Caco-2 (cell line): ENCODE measurements around the gene CXCL5. TPM values are rescaled to one million over a fixed set of nuclear protein-coding genes. Genes with fewer than 3 reads are reported as not detected.

Experiments
- BruUV-seq: library from RNA; stranded (reverse); fragments of 400-500 nt; replicated peaks from 2 replicates; lab custom pipeline; 2021; lab: Mats Ljungman, UMichigan
- CTCF ChIA-PET: fragments of 300-600 bp; sonication (Branson Sonifier 250); formaldehyde crosslinking; loops from one replicate; lab custom pipeline; 2022; ENCODE audit warnings: antibody characterized with exemption; lab: Charles Lee
- POLR2A ChIA-PET: fragments of 300-600 bp; sonication (Branson Sonifier 250); formaldehyde crosslinking; loops from one replicate; lab custom pipeline; 2022; ENCODE audit warnings: antibody characterized with exemption; lab: Charles Lee
- DNase-seq, 2 experiments: peaks; one replicate each; pipeline versions ENCODE4 v3.0.0 to v3.0.0-alpha.2; 2020 to 2022
- H3K27me3 ChIP-seq: replicated peaks from 2 replicates; pipeline ENCODE4 v1.6.0; 2011; ENCODE audit warnings: low read length; ENCODE audit not compliant: control insufficient read depth, insufficient read depth
- H3K36me3 ChIP-seq: 2 replicates; pipeline ENCODE4 v1.5.1; 2011; ENCODE audit warnings: low read length; ENCODE audit not compliant: control insufficient read depth, insufficient read depth
- H3K4me1 ChIP-seq: fragments of 250-450 bp; sonication (Bioruptor Pico); 2 replicates; pipeline ENCODE4 v1.5.1; 2020; ENCODE audit warnings: mild to moderate bottlenecking
- H3K4me3 ChIP-seq: 2 replicates; pipeline ENCODE4 v1.5.1; 2011; ENCODE audit warnings: low read depth, mild to moderate bottlenecking, control low read depth, low read length
- H3K9me3 ChIP-seq: fragments of 250-450 bp; sonication (Bioruptor Pico); 2 replicates; pipeline ENCODE4 v1.5.1; 2020; ENCODE audit warnings: mild to moderate bottlenecking, moderate library complexity
- H3K27ac Mint-ChIP-seq: one replicate; pipeline ENCODE4 v1.8.0; 2022; ENCODE audit warnings: mixed read lengths; ENCODE audit not compliant: unreplicated experiment
- H3K27me3 Mint-ChIP-seq: one replicate; pipeline ENCODE4 v1.8.0; 2022; ENCODE audit warnings: mixed read lengths; ENCODE audit not compliant: insufficient read depth, unreplicated experiment
- H3K36me3 Mint-ChIP-seq: one replicate; pipeline ENCODE4 v1.8.0; 2022; ENCODE audit warnings: mild to moderate bottlenecking, mixed read lengths; ENCODE audit not compliant: insufficient read depth, unreplicated experiment
- H3K4me1 Mint-ChIP-seq: one replicate; pipeline ENCODE4 v1.8.0; 2022; ENCODE audit warnings: low read depth, mixed read lengths; ENCODE audit not compliant: unreplicated experiment
- H3K4me3 Mint-ChIP-seq: one replicate; pipeline ENCODE4 v1.8.0; 2022; ENCODE audit warnings: mild to moderate bottlenecking, moderate library complexity, mixed read lengths; ENCODE audit not compliant: unreplicated experiment
- H3K9me3 Mint-ChIP-seq: one replicate; pipeline ENCODE4 v1.8.0; 2022; ENCODE audit warnings: mixed read lengths; ENCODE audit not compliant: unreplicated experiment
- intact Hi-C: fragments of 100-400 bp; cut with micrococcal nuclease; formaldehyde crosslinking; loops from one replicate; pipeline ENCODE4 v1.10.0; 2022; ENCODE audit not compliant: unreplicated experiment
- total RNA-seq: library from RNA; stranded (reverse); gene quantifications from 2 replicates; pipeline ENCODE4 v1.2.3, GENCODE V29; 2022
- TF ChIP-seq, protein P1 (sequence below), 2 experiments: fragments of 200-600 bp in 1 of 2; IDR thresholded peaks; 1 replicate in 1 of 2; 2 replicates in 1 of 2; pipeline versions ENCODE4 v1.5.1 to v1.8.0; 2011 to 2022; ENCODE audit warnings: antibody characterized with exemption in 1 of 2, control low read depth in 1 of 2, inconsistent platforms in 1 of 2, low read depth in 1 of 2, low read length in 1 of 2, mild to moderate bottlenecking in 1 of 2, moderate library complexity in 1 of 2; ENCODE audit not compliant: insufficient read depth in 1 of 2, severe bottlenecking in 1 of 2, unreplicated experiment in 1 of 2

The CXCL5 gene
- total RNA-seq, 1 experiment from 2014 or later = not detected

GRCh38 chr4:73948990-73949706, 49.3 kb downstream of the CXCL5 start:
- Mint-ChIP-seq H3K4me1 (peaks cover 10% of the 10 kb centered on the region), H3K27ac (no peak overlapping the region), H3K36me3 (no peaks in the 10 kb centered on the region), H3K9me3 (peaks cover 9% of the 10 kb centered on the region), H3K27me3 (no peaks in the 10 kb centered on the region), H3K4me3 (no peak overlapping the region)
- Histone ChIP-seq H3K4me1 (no peaks in the 10 kb centered on the region), H3K27me3 (no peaks in the 10 kb centered on the region), H3K4me3 (no peak overlapping the region), H3K36me3 (no peaks in the 10 kb centered on the region), H3K9me3 (no peaks in the 10 kb centered on the region)
- ChIA-PET CTCF (no interaction called here), POLR2A (no interaction called here)
- TF ChIP-seq, protein P1, sequence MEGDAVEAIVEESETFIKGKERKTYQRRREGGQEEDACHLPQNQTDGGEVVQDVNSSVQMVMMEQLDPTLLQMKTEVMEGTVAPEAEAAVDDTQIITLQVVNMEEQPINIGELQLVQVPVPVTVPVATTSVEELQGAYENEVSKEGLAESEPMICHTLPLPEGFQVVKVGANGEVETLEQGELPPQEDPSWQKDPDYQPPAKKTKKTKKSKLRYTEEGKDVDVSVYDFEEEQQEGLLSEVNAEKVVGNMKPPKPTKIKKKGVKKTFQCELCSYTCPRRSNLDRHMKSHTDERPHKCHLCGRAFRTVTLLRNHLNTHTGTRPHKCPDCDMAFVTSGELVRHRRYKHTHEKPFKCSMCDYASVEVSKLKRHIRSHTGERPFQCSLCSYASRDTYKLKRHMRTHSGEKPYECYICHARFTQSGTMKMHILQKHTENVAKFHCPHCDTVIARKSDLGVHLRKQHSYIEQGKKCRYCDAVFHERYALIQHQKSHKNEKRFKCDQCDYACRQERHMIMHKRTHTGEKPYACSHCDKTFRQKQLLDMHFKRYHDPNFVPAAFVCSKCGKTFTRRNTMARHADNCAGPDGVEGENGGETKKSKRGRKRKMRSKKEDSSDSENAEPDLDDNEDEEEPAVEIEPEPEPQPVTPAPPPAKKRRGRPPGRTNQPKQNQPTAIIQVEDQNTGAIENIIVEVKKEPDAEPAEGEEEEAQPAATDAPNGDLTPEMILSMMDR (IDR thresholded peaks at IDR 0.05; ENCODE audit: insufficient read depth in 1 of 2, low read depth in 1 of 2, low read length in 1 of 2, severe bottlenecking in 1 of 2, unreplicated experiment in 1 of 2) = no peak
- intact Hi-C loops = loop anchor here (2.0 kb wide), 1 partner anchor 56 kb away; no protein-coding TSS in a partner anchor
- no TSS peak for BruUV-seq
- no peak for DNase-seq

DNA sequence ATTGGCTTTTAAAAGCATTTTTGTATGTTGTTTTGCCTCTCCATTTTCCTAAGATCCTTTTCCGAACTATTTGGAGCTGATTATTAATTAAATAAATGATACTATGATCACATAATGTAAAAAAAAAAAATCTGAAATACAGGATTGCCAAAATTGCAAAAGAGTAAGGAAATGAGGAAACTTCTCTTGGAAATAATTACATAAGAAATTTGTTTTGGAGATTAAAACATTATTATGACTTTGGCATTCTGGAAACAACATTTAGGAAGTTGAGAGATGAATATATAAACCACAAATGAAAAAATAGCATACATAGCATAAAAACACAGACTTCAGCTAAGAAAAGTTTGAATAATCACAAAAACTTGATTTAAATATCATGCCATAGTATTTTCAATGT, 50.2 kb downstream of the CXCL5 start:
- Histone ChIP-seq H3K27me3 (no peaks in the 10 kb centered on the region), H3K36me3 (no peaks in the 10 kb centered on the region), H3K9me3 (no peaks in the 10 kb centered on the region), H3K4me1 (no peaks in the 10 kb centered on the region), H3K4me3 (no peak overlapping the region)
- Mint-ChIP-seq H3K36me3 (no peaks in the 10 kb centered on the region), H3K27me3 (no peaks in the 10 kb centered on the region), H3K9me3 (peaks cover 9% of the 10 kb centered on the region), H3K4me3 (no peak overlapping the region), H3K27ac (no peak overlapping the region), H3K4me1 (peaks cover 10% of the 10 kb centered on the region)
- POLR2A ChIA-PET = no interaction called here
- CTCF ChIA-PET = no interaction called here
- BruUV-seq = no TSS peak
- DNase-seq = no peak
- intact Hi-C loops = loop anchor here (2.0 kb wide), 1 partner anchor 57 kb away; no protein-coding TSS in a partner anchor
- TF ChIP-seq, protein P1 (IDR thresholded peaks at IDR 0.05; ENCODE audit: insufficient read depth in 1 of 2, low read depth in 1 of 2, low read length in 1 of 2, severe bottlenecking in 1 of 2, unreplicated experiment in 1 of 2) = no peak

DNA sequence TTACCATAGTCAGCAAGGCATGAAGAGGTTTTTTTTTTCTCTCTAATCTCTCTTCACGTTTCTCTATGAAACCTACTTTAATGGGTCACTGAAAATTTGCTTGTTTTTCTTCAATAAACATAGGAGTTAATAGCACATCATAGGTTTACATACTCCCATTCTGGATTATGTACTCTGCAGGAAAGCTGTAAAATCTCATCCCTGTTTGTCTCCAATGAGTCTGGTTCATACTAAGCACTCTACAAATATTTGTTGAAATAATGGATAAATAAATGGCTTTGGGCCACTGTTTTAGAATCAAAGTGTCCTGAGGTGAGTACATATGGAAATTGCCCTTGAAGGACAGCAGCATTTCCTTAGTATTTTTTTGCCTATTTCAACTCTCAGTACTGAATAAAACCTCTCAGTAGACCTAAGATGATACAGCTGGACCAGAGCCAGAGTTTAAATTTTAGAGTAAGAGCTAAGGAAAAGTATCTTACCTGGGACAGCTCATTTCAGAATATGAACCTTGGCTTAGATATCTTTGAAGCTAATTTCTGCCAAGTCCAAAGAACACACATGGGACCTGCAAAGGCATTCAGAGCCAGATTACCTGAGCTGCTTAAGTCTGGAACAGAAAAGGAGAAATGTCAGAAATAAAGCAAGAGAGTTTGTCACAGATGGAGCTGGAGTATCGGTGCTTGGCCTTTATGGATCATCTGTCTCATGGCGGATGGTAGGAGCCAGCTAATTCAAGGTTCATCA, 51.1 kb downstream of the CXCL5 start:
- CTCF ChIA-PET = no interaction called here
- POLR2A ChIA-PET = no interaction called here
- H3K36me3 Mint-ChIP-seq = no peaks in the 10 kb centered on the region

More for the DNA sequence above, 51.1 kb downstream of the CXCL5 start:
- Histone ChIP-seq H3K4me1 (no peaks in the 10 kb centered on the region), H3K27me3 (no peaks in the 10 kb centered on the region), H3K4me3 (no peak overlapping the region), H3K36me3 (no peaks in the 10 kb centered on the region), H3K9me3 (no peaks in the 10 kb centered on the region)
- H3K9me3 Mint-ChIP-seq = peaks cover 9% of the 10 kb centered on the region
- no peak for DNase-seq
- peaks cover 10% of the 10 kb centered on the region for H3K4me1 Mint-ChIP-seq
- H3K4me3 Mint-ChIP-seq = no peak overlapping the region
- no peaks in the 10 kb centered on the region for H3K27me3 Mint-ChIP-seq
- TF ChIP-seq, protein P1 (IDR thresholded peaks at IDR 0.05; ENCODE audit: insufficient read depth in 1 of 2, low read depth in 1 of 2, low read length in 1 of 2, severe bottlenecking in 1 of 2, unreplicated experiment in 1 of 2) = no peak
- BruUV-seq = no TSS peak
- H3K27ac Mint-ChIP-seq = no peak overlapping the region
- intact Hi-C loops = no loop called here
